Mesenchymal stem cell (in vitro differentiated cells and primary cell): Measurements from ENCODE around the gene PLCE1.

Experiments used
- DNase-seq: peaks from one replicate; pipeline ENCODE4 v3.0.0-alpha.2; 2013
- H2AFZ ChIP-seq: one replicate; pipeline ENCODE4 v1.6.1; 2013; ENCODE audit warnings: low read depth, mild to moderate bottlenecking, control low read depth, inconsistent platforms, low read length, moderate library complexity
- H2AK5ac ChIP-seq: 2 replicates; pipeline ENCODE4 v1.6.1; 2013; ENCODE audit warnings: low read length, moderate library complexity, mild to moderate bottlenecking, inconsistent platforms; ENCODE audit not compliant: severe bottlenecking
- H2BK120ac ChIP-seq: one replicate; pipeline ENCODE4 v1.6.1; 2013; ENCODE audit warnings: low read depth, mild to moderate bottlenecking, inconsistent platforms, low read length, moderate library complexity
- H2BK12ac ChIP-seq, 2 experiments: one replicate each; pipeline ENCODE4 v1.6.1; 2013; ENCODE audit warnings: inconsistent platforms in 2 of 2, low read length in 2 of 2, mild to moderate bottlenecking in 2 of 2, moderate library complexity in 2 of 2, control low read depth in 1 of 2
- H2BK15ac ChIP-seq: one replicate; pipeline ENCODE4 v1.6.1; 2013; ENCODE audit warnings: mild to moderate bottlenecking, low read depth, inconsistent platforms; ENCODE audit not compliant: poor library complexity, severe bottlenecking
- H2BK5ac ChIP-seq: 2 replicates; pipeline ENCODE4 v1.6.1; 2013; ENCODE audit warnings: low read depth, mild to moderate bottlenecking, low read length, control low read depth, inconsistent platforms; ENCODE audit not compliant: poor library complexity, severe bottlenecking
- H3K14ac ChIP-seq, 2 experiments: one replicate each; pipeline ENCODE4 v1.6.1; 2013; ENCODE audit warnings: inconsistent platforms in 2 of 2, low read length in 2 of 2, control low read depth in 1 of 2, mild to moderate bottlenecking in 1 of 2, moderate library complexity in 1 of 2
- H3K18ac ChIP-seq, 2 experiments: one replicate each; pipeline ENCODE4 v1.6.1; 2013; ENCODE audit warnings: inconsistent platforms in 2 of 2, low read length in 2 of 2, control low read depth in 1 of 2, low read depth in 1 of 2, mild to moderate bottlenecking in 1 of 2
- H3K23ac ChIP-seq, 2 experiments: one replicate each; pipeline ENCODE4 v1.6.1; 2013; ENCODE audit warnings: inconsistent platforms in 2 of 2, low read length in 2 of 2, mild to moderate bottlenecking in 2 of 2, moderate library complexity in 2 of 2, control low read depth in 1 of 2
- H3K27ac ChIP-seq: 2 replicates; pipeline ENCODE4 v1.5.1; 2013; ENCODE audit warnings: mild to moderate bottlenecking, moderate library complexity, low read length, control low read depth, inconsistent platforms; ENCODE audit not compliant: poor library complexity, severe bottlenecking
- H3K27me3 ChIP-seq, 2 experiments: 2 replicates each; pipeline versions ENCODE4 v1.6.1 to v1.7.0; 2013; ENCODE audit warnings: low read length in 2 of 2, mild to moderate bottlenecking in 2 of 2, moderate library complexity in 2 of 2, control low read depth in 1 of 2, inconsistent platforms in 1 of 2; ENCODE audit not compliant: control insufficient read depth in 1 of 2, insufficient read depth in 1 of 2
- H3K36me3 ChIP-seq, 2 experiments: 2 replicates each; pipeline versions ENCODE4 v1.6.1 to v1.7.0; 2013; ENCODE audit warnings: low read length in 2 of 2, control low read depth in 1 of 2, inconsistent platforms in 1 of 2, low read depth in 1 of 2, mild to moderate bottlenecking in 1 of 2; ENCODE audit not compliant: insufficient read depth in 2 of 2, control insufficient read depth in 1 of 2
- H3K4ac ChIP-seq, 2 experiments: one replicate each; pipeline ENCODE4 v1.6.1; 2013; ENCODE audit warnings: inconsistent platforms in 2 of 2, low read length in 2 of 2, mild to moderate bottlenecking in 2 of 2, moderate library complexity in 2 of 2, control low read depth in 1 of 2, low read depth in 1 of 2
- H3K4me1 ChIP-seq: 2 replicates; pipeline ENCODE4 v1.6.1; 2013; ENCODE audit warnings: low read depth, low read length, control low read depth; ENCODE audit not compliant: control insufficient read depth, insufficient read depth
- H3K4me2 ChIP-seq: 2 replicates; pipeline ENCODE4 v1.6.1; 2013; ENCODE audit warnings: low read length, mild to moderate bottlenecking, inconsistent platforms; ENCODE audit not compliant: poor library complexity, severe bottlenecking
- H3K4me3 ChIP-seq, 2 experiments: 2 replicates each; pipeline versions ENCODE4 v1.5.1 to v1.7.0; 2013; ENCODE audit warnings: low read length in 2 of 2, mild to moderate bottlenecking in 2 of 2, control low read depth in 1 of 2, low read depth in 1 of 2; ENCODE audit not compliant: insufficient read depth in 1 of 2
- H3K79me1 ChIP-seq: replicated peaks from 2 replicates; pipeline ENCODE4 v1.6.1; 2013; ENCODE audit warnings: mild to moderate bottlenecking, control low read depth, low read length, inconsistent platforms; ENCODE audit not compliant: poor library complexity, severe bottlenecking
- H3K9ac ChIP-seq: 2 replicates; pipeline ENCODE4 v1.7.0; 2013; ENCODE audit warnings: mild to moderate bottlenecking, low read length, moderate library complexity
- H3K9me3 ChIP-seq: 2 replicates; pipeline ENCODE4 v1.7.0; 2013; ENCODE audit warnings: mild to moderate bottlenecking, low read length; ENCODE audit not compliant: control insufficient read depth
- H4K8ac ChIP-seq: one replicate; pipeline ENCODE4 v1.6.1; 2013; ENCODE audit warnings: inconsistent platforms, mild to moderate bottlenecking, low read length, moderate library complexity
- H4K91ac ChIP-seq: one replicate; pipeline ENCODE4 v1.6.1; 2013; ENCODE audit warnings: mild to moderate bottlenecking, low read length, inconsistent platforms
- WGBS: methylation state at CpG from one replicate; pipeline ENCODE4 v1.1.7; 2013; ENCODE audit warnings: mixed read lengths; 5-methylcytosine and 5-hydroxymethylcytosine counted together

Gene PLCE1

GRCh38 chr10:94014304-94014703 is 20.6 kb downstream of the PLCE1 start:
- Histone ChIP-seq H2AK5ac (no peak overlapping the region), H3K23ac (no peak overlapping the region), H2BK12ac (no peak overlapping the region), H3K4ac (no peak overlapping the region), H3K27ac (no peak overlapping the region), H3K4me2 (no peak overlapping the region), H2BK120ac (no peak overlapping the region), H2BK5ac (no peak overlapping the region), H3K4me3 (no peak overlapping the region), H3K27me3 (no peaks in the 10 kb centered on the region), H4K8ac (no peak overlapping the region), H3K9ac (no peak overlapping the region), H3K9me3 (peaks cover 4% of the 10 kb centered on the region), H3K79me1 (peaks cover 2% of the 10 kb centered on the region), H4K91ac (no peak overlapping the region), H3K4me1 (no peaks in the 10 kb centered on the region), H2AFZ (no peak overlapping the region), H2BK15ac (no peak overlapping the region), H3K18ac (no peak overlapping the region), H3K36me3 (no peaks in the 10 kb centered on the region), H3K14ac (no peak overlapping the region)
- 100% methylated on average over 2 of the region's 3 CpGs for WGBS
- no peak for DNase-seq

GRCh38 chr10:94016727-94017714 is 23.3 kb downstream of the PLCE1 start:
- Histone ChIP-seq H2BK120ac (no peak overlapping the region), H3K9ac (no peak overlapping the region), H3K27me3 (no peaks in the 10 kb centered on the region), H2AK5ac (no peak overlapping the region), H3K9me3 (no peaks in the 10 kb centered on the region), H3K4ac (no peak overlapping the region), H3K23ac (no peak overlapping the region), H2AFZ (no peak overlapping the region), H3K79me1 (peaks cover 2% of the 10 kb centered on the region), H2BK12ac (no peak overlapping the region), H3K27ac (no peak overlapping the region), H3K4me2 (no peak overlapping the region), H2BK15ac (no peak overlapping the region), H4K91ac (no peak overlapping the region), H2BK5ac (no peak overlapping the region), H3K18ac (no peak overlapping the region), H4K8ac (no peak overlapping the region), H3K4me3 (no peak overlapping the region), H3K36me3 (no peaks in the 10 kb centered on the region), H3K4me1 (no peaks in the 10 kb centered on the region), H3K14ac (no peak overlapping the region)
- DNase-seq: no peak
- no CpG with 5 or more reads among the region's 3 CpGs for WGBS

DNA sequence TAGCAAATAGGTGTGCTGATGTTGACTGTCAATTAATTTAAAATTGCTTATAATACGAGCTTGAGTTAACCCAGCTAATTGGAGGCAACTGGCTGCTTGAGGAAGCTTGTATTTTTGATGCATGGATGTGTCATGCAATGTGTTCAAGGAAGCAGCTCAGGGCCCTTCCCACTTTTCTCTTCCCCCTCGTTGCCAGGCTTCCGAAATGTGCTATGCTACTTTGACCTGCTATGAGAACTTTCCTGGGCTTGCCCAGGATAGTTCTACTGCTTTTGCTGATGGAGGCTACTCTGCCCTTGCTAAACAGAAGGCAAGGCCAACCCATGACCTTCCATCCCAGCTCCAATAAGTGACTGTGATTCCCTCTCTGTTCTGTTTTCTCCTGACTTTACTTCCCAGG is 24.4 kb downstream of the PLCE1 start:
- H3K36me3 ChIP-seq: no peaks in the 10 kb centered on the region
- H3K9me3 ChIP-seq: no peaks in the 10 kb centered on the region
- no peak overlapping the region for H2AK5ac ChIP-seq
- no peak overlapping the region for H3K4me3 ChIP-seq
- H4K91ac ChIP-seq: no peak overlapping the region
- no peak overlapping the region for H2BK12ac ChIP-seq
- H3K14ac ChIP-seq: no peak overlapping the region
- H2AFZ ChIP-seq: no peak overlapping the region
- no peak overlapping the region for H4K8ac ChIP-seq
- no peak overlapping the region for H2BK5ac ChIP-seq
- no peak overlapping the region for H3K27ac ChIP-seq
- no peak overlapping the region for H2BK120ac ChIP-seq
- no peak overlapping the region for H3K18ac ChIP-seq
- no peaks in the 10 kb centered on the region for H3K79me1 ChIP-seq
- no peak overlapping the region for H2BK15ac ChIP-seq
- no peak overlapping the region for H3K4me2 ChIP-seq
- H3K4ac ChIP-seq: no peak overlapping the region
- H3K9ac ChIP-seq: no peak overlapping the region
- no peak for DNase-seq
- no peaks in the 10 kb centered on the region for H3K27me3 ChIP-seq
- H3K4me1 ChIP-seq: no peaks in the 10 kb centered on the region
- H3K23ac ChIP-seq: no peak overlapping the region
- WGBS: 87% methylated on average over 3 of the region's 3 CpGs

DNA sequence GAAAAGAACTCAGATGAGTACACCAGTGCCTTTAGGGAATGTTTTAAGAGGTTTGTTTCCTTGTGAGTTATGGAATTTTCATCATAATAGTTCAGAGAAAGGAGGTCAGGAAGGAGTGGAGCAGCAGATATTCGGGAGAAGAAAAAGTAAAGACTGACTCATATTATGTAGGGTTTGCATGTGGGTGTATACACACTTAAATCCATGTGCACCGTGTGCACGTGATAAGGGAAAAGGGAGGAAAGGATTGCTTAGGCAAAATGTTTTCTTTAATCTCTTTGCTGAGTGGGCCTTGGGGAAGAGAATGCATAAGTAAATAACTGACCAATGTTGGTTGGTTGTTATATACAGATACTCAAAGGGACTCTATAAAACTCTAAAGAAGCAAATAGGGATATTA is 30.2 kb downstream of the PLCE1 start:
- 77% methylated on average over 3 of the region's 3 CpGs for WGBS
- H3K23ac ChIP-seq: no peak overlapping the region

More for the DNA sequence above, 30.2 kb downstream of the PLCE1 start:
- no peak overlapping the region for H2BK5ac ChIP-seq
- no peak overlapping the region for H3K14ac ChIP-seq
- H3K4me3 ChIP-seq: no peak overlapping the region
- H4K91ac ChIP-seq: no peak overlapping the region
- no peak overlapping the region for H2BK15ac ChIP-seq
- H2BK12ac ChIP-seq: no peak overlapping the region
- H3K4me1 ChIP-seq: no peaks in the 10 kb centered on the region
- H3K27ac ChIP-seq: no peak overlapping the region
- H3K4me2 ChIP-seq: no peak overlapping the region
- no peak overlapping the region for H2AFZ ChIP-seq
- H3K79me1 ChIP-seq: no peaks in the 10 kb centered on the region
- no peak overlapping the region for H2BK120ac ChIP-seq
- H3K9me3 ChIP-seq: peaks cover 29% of the 10 kb centered on the region
- H3K9ac ChIP-seq: no peak overlapping the region
- no peaks in the 10 kb centered on the region for H3K36me3 ChIP-seq
- no peak overlapping the region for H3K18ac ChIP-seq
- no peaks in the 10 kb centered on the region for H3K27me3 ChIP-seq
- no peak for DNase-seq
- H4K8ac ChIP-seq: no peak overlapping the region
- no peak overlapping the region for H3K4ac ChIP-seq
- no peak overlapping the region for H2AK5ac ChIP-seq
